WTC11 (cell line): ENCODE data around the gene ALLC. TPM values are rescaled to one million over a fixed set of nuclear protein-coding genes. Genes with fewer than 3 reads are reported as not detected.

Experiments
- ATAC-seq: fragments of 200-7000 bp; cut with Tn5 transposase; 2 replicates; pipeline ENCODE4 v1.10.0; 2021; ENCODE audit warnings: mild to moderate bottlenecking, moderate library complexity
- CTCF ChIA-PET: fragments of 300-600 bp; sonication (Branson Sonifier 250); formaldehyde crosslinking; loops from one replicate; lab custom pipeline; 2021; ENCODE audit warnings: antibody characterized with exemption; lab: Charles Lee
- POLR2A ChIA-PET: fragments of 350-600 bp; sonication (Branson Sonifier 250); formaldehyde crosslinking; loops from one replicate; lab custom pipeline; 2021; ENCODE audit warnings: antibody characterized with exemption; lab: Charles Lee
- DNase-seq: peaks from one replicate; pipeline ENCODE4 v3.0.0; 2021; ENCODE audit warnings: low spot score
- H3K27ac Mint-ChIP-seq: 2 replicates; pipeline ENCODE4 v1.8.0; 2021; ENCODE audit warnings: mixed read lengths
- H3K27me3 Mint-ChIP-seq: 2 replicates; pipeline ENCODE4 v1.8.0; 2021; ENCODE audit warnings: low read depth, mild to moderate bottlenecking, moderate library complexity, mixed read lengths
- H3K36me3 Mint-ChIP-seq: 2 replicates; pipeline ENCODE4 v1.8.0; 2021; ENCODE audit warnings: mixed read lengths
- H3K4me1 Mint-ChIP-seq: 2 replicates; pipeline ENCODE4 v1.8.0; 2022; ENCODE audit warnings: mixed read lengths
- H3K4me3 Mint-ChIP-seq: 2 replicates; pipeline ENCODE4 v1.8.0; 2021; ENCODE audit warnings: mild to moderate bottlenecking, moderate library complexity, mixed read lengths
- H3K9me3 Mint-ChIP-seq: 2 replicates; pipeline ENCODE4 v1.8.0; 2021; ENCODE audit warnings: mixed read lengths
- CREB1 ChIP-seq: sonication (generic); formaldehyde crosslinking; IDR thresholded peaks from 2 replicates; pipeline ENCODE4 v1.8.0; 2023; ENCODE audit warnings: mild to moderate bottlenecking, missing genetic modification reagents
- ELF4 ChIP-seq: sonication (generic); formaldehyde crosslinking; IDR thresholded peaks from 2 replicates; pipeline ENCODE4 v1.8.1; 2022; ENCODE audit warnings: low read depth, mild to moderate bottlenecking, moderate library complexity, missing genetic modification reagents
- ETV6 ChIP-seq: sonication (generic); formaldehyde crosslinking; IDR thresholded peaks from 2 replicates; pipeline ENCODE4 v1.8.1; 2022; ENCODE audit warnings: mild to moderate bottlenecking, missing genetic modification reagents
- GRHL2 ChIP-seq: fragments of 250-450 bp; sonication (Bioruptor Pico); IDR thresholded peaks from 2 replicates; pipeline ENCODE4 v1.8.0; 2022; ENCODE audit warnings: mild to moderate bottlenecking, moderate library complexity; ENCODE audit not compliant: insufficient replicate concordance, severe bottlenecking
- HMGA2 ChIP-seq: fragments of 250-450 bp; sonication (Bioruptor Pico); IDR thresholded peaks from 2 replicates; pipeline ENCODE4 v1.4.0; 2021; ENCODE audit warnings: mild to moderate bottlenecking, moderate library complexity
- IRF2 ChIP-seq: sonication (generic); formaldehyde crosslinking; IDR thresholded peaks from 2 replicates; pipeline ENCODE4 v1.8.0; 2022; ENCODE audit warnings: low read depth, missing genetic modification reagents, borderline replicate concordance
- JAZF1 ChIP-seq: fragments of 250-450 bp; sonication (Bioruptor Pico); IDR thresholded peaks from 2 replicates; pipeline ENCODE4 v1.9.0; 2021; ENCODE audit warnings: moderate library complexity, mild to moderate bottlenecking, inconsistent platforms
- KAT7 ChIP-seq: sonication (generic); formaldehyde crosslinking; IDR thresholded peaks from 2 replicates; pipeline ENCODE4 v1.8.1; 2023; ENCODE audit warnings: missing genetic modification reagents, mild to moderate bottlenecking, borderline replicate concordance
- MYBL2 ChIP-seq: sonication (generic); formaldehyde crosslinking; IDR thresholded peaks from 2 replicates; pipeline ENCODE4 v1.8.1; 2023; ENCODE audit warnings: mild to moderate bottlenecking, moderate library complexity, missing genetic modification reagents
- SOX15 ChIP-seq: fragments of 250-450 bp; sonication (Bioruptor Pico); IDR thresholded peaks from 2 replicates; pipeline ENCODE4 v1.9.0; 2021; ENCODE audit warnings: mild to moderate bottlenecking
- TEAD1 ChIP-seq: sonication (generic); formaldehyde crosslinking; IDR thresholded peaks from 2 replicates; pipeline ENCODE4 v1.8.0; 2022; ENCODE audit warnings: mild to moderate bottlenecking, missing genetic modification reagents
- TP53 ChIP-seq: sonication (generic); formaldehyde crosslinking; IDR thresholded peaks from 2 replicates; pipeline ENCODE4 v1.8.1; 2023; ENCODE audit warnings: mild to moderate bottlenecking, missing genetic modification reagents
- USF2 ChIP-seq: sonication (generic); formaldehyde crosslinking; IDR thresholded peaks from 2 replicates; pipeline ENCODE4 v1.8.1; 2023; ENCODE audit warnings: mild to moderate bottlenecking, missing genetic modification reagents, moderate library complexity
- ZBTB21 ChIP-seq: sonication (generic); formaldehyde crosslinking; IDR thresholded peaks from 2 replicates; pipeline ENCODE4 v1.8.1; 2023; ENCODE audit warnings: mild to moderate bottlenecking, missing genetic modification reagents, borderline replicate concordance
- ZNF121 ChIP-seq: sonication (generic); formaldehyde crosslinking; IDR thresholded peaks from 2 replicates; pipeline ENCODE4 v1.8.0; 2023; ENCODE audit warnings: missing genetic modification reagents
- ZNF219 ChIP-seq: sonication (generic); formaldehyde crosslinking; IDR thresholded peaks from 2 replicates; pipeline ENCODE4 v1.8.0; 2023; ENCODE audit warnings: missing genetic modification reagents, mild to moderate bottlenecking, borderline replicate concordance
- ZNF263 ChIP-seq: sonication (generic); formaldehyde crosslinking; IDR thresholded peaks from 2 replicates; pipeline ENCODE4 v1.8.1; 2022; ENCODE audit warnings: low read depth, mild to moderate bottlenecking, moderate library complexity, missing genetic modification reagents
- ZNF396 ChIP-seq: fragments of 250-450 bp; sonication (Bioruptor Pico); IDR thresholded peaks from 2 replicates; pipeline ENCODE4 v1.8.0; 2021; ENCODE audit warnings: mild to moderate bottlenecking, moderate library complexity, borderline replicate concordance
- ZSCAN18 ChIP-seq: fragments of 250-450 bp; sonication (Bioruptor Pico); IDR thresholded peaks from 2 replicates; pipeline ENCODE4 v2.1.2; 2022; ENCODE audit warnings: mild to moderate bottlenecking, moderate library complexity
- total RNA-seq: library from RNA; stranded (reverse); gene quantifications from 3 replicates; pipeline ENCODE4 v1.2.3, GENCODE V29; 2021
- TF ChIP-seq, protein P1 (sequence below): fragments of 250-450 bp; sonication (Bioruptor Pico); IDR thresholded peaks from 2 replicates; pipeline ENCODE4 v1.8.0; 2021; ENCODE audit warnings: mild to moderate bottlenecking
- TF ChIP-seq, protein P2 (sequence below): sonication (generic); formaldehyde crosslinking; IDR thresholded peaks from 2 replicates; pipeline ENCODE4 v1.8.0; 2022; ENCODE audit warnings: mild to moderate bottlenecking, missing genetic modification reagents

ALLC gene
- total RNA-seq, 1 experiment from 2014 or later: not detected

DNA sequence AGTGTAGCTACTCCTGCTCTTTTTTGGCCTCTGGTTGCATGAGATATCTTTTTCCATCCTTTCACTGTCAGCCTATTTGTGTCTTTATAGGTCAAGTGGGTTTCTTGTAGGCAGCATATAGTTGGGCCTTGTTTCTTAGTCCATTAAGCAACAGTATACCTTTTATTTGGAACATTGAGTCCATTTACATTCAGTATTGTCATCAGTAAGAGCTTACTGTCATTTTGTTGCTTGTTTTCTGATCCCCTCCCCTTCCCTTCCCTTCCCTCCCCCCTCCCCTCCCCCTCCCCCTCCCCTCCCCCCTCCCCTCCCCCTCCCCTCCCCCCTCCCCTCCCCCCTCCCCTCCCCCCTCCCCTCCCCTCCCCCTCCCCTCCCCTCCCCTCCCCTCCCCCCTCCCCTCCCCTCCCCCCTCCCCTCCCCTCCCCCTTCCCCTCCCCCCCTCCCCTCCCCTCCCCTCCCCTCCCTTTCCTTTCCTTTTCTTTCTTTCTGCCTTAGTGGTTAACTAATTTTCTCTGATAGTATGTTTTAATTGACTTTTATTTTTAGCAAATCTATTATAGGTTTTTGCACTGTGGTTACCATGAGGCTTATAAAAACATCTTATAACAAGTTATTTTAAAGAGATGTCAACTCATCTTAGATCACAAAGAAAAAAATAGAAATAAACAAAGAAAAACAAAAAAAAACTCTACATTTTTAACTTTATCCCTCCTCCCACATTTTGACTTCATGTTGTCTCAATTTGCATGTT, 32.2 kb downstream of the ALLC start:
- CTCF ChIA-PET: no interaction called here

DNA sequence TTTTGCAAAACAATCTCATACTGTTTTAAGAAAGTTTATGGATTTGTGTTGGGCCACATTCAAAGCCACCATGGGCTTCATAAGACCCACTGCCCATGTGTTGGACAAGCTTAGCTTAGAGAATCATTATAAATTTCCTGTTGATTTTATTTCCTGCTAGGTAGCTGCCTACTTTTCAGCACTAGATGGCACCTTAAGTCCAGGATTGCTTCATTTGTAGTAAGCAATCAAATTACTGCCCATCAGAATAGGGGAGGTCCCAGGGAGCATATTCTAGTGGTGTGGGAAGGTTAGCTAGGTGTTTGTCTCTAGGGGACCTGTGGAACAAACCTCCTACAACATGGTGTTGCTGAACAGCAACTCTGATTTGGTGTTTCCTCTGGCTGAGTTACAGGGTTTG, 34.4 kb downstream of the ALLC start:
- TF ChIP-seq ZNF396 (CRISPR knock-in tag) (no peak), SOX15 (CRISPR knock-in tag) (no peak), ZNF219 (CRISPR knock-in tag) (no peak), ZBTB21 (CRISPR knock-in tag) (no peak), ELF4 (CRISPR knock-in tag) (no peak), TP53 (CRISPR knock-in tag) (no peak), HMGA2 (CRISPR knock-in tag) (no peak), CREB1 (CRISPR knock-in tag) (no peak), IRF2 (CRISPR knock-in tag) (no peak)
- TF ChIP-seq, protein P1, sequence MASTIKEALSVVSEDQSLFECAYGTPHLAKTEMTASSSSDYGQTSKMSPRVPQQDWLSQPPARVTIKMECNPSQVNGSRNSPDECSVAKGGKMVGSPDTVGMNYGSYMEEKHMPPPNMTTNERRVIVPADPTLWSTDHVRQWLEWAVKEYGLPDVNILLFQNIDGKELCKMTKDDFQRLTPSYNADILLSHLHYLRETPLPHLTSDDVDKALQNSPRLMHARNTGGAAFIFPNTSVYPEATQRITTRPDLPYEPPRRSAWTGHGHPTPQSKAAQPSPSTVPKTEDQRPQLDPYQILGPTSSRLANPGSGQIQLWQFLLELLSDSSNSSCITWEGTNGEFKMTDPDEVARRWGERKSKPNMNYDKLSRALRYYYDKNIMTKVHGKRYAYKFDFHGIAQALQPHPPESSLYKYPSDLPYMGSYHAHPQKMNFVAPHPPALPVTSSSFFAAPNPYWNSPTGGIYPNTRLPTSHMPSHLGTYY (CRISPR knock-in tag): no peak
- Mint-ChIP-seq H3K4me3 (no peak overlapping the region), H3K36me3 (peaks cover 35% of the 10 kb centered on the region), H3K27me3 (peaks cover 16% of the 10 kb centered on the region), H3K27ac (no peak overlapping the region), H3K4me1 (no peaks in the 10 kb centered on the region), H3K9me3 (peaks cover 71% of the 10 kb centered on the region)
- ATAC-seq (peak; percentile 72), DNase-seq (no peak)
- CTCF ChIA-PET: interaction anchor here (1.5 to 2.3 kb wide), 2 partner anchors 10 to 112 kb away, joined by 4 read pairs; no protein-coding TSS in a partner anchor
- POLR2A ChIA-PET: no interaction called here

More for the DNA sequence above, 32.2 kb downstream of the ALLC start:
- H3K27ac Mint-ChIP-seq: no peak overlapping the region
- H3K4me1 Mint-ChIP-seq: no peaks in the 10 kb centered on the region
- DNase-seq: no peak
- H3K36me3 Mint-ChIP-seq: peaks cover 32% of the 10 kb centered on the region
- POLR2A ChIA-PET: no interaction called here
- TF ChIP-seq, protein P2, sequence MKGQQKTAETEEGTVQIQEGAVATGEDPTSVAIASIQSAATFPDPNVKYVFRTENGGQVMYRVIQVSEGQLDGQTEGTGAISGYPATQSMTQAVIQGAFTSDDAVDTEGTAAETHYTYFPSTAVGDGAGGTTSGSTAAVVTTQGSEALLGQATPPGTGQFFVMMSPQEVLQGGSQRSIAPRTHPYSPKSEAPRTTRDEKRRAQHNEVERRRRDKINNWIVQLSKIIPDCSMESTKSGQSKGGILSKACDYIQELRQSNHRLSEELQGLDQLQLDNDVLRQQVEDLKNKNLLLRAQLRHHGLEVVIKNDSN (CRISPR knock-in tag): no peak
- TF ChIP-seq SOX15 (CRISPR knock-in tag) (no peak), JAZF1 (CRISPR knock-in tag) (no peak), TEAD1 (no peak), ZSCAN18 (CRISPR knock-in tag) (no peak), GRHL2 (no peak), KAT7 (CRISPR knock-in tag) (no peak), ZNF263 (CRISPR knock-in tag) (no peak), MYBL2 (CRISPR knock-in tag) (no peak), ETV6 (CRISPR knock-in tag) (no peak)
- H3K4me3 Mint-ChIP-seq: no peak overlapping the region
- peaks cover 9% of the 10 kb centered on the region for H3K27me3 Mint-ChIP-seq
- H3K9me3 Mint-ChIP-seq: peaks cover 69% of the 10 kb centered on the region
- ATAC-seq: no peak

GRCh38 chr2:3696545-3696944, 38.5 kb downstream of the ALLC start:
- CTCF ChIA-PET: no interaction called here
- no peak overlapping the region for H3K27ac Mint-ChIP-seq
- TF ChIP-seq GRHL2 (no peak), USF2 (CRISPR knock-in tag) (no peak), ZNF121 (CRISPR knock-in tag) (no peak)
- TF ChIP-seq, all 79 proteins: peak for 0
- peaks cover 21% of the 10 kb centered on the region for H3K27me3 Mint-ChIP-seq
- H3K36me3 Mint-ChIP-seq: peaks cover 48% of the 10 kb centered on the region
- POLR2A ChIA-PET: no interaction called here
- H3K4me1 Mint-ChIP-seq: no peaks in the 10 kb centered on the region
- DNase-seq (no peak), ATAC-seq (no peak)
- H3K9me3 Mint-ChIP-seq: peaks cover 79% of the 10 kb centered on the region
- no peak overlapping the region for H3K4me3 Mint-ChIP-seq
